ENCODE data around the gene TBXT. TPM values are rescaled to one million over a fixed set of nuclear protein-coding genes. Genes with fewer than 3 reads are reported as not detected.
"Not testable (repeated sequence)": the region's sequence is repeated elsewhere in the genome, so short reads cannot be mapped to it uniquely, and the experiment has no call there.

TBXT gene
- total and polyA plus RNA-seq, 9 donors: not detected

DNA sequence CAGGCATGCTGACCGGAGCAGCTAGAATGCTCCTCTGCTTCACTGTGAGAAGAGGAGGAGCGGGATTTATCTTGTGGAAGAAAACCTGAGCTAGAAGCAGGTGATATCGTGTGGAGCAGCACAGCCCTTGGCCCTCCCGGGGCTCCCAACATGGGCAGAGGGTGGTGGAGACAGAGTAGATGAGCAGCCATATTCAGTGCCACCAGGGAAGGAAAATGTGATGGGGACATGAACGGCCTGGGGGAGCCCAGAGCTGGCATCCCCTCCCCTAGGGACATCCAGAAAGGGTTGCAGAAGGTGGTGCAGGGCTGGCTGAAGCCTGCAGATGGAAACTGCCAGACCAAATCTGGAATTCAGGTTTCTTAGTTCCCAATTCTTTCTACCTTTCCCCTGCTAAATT is 24.9 kb upstream of the TBXT start:
- Histone ChIP-seq H3K9me3 (no peaks in the 10 kb centered on the region), H3K27ac (no peak overlapping the region), H3K36me3 (no peaks in the 10 kb centered on the region), H3K4me1 (ENCODE audit: insufficient read depth) (no peaks in the 10 kb centered on the region), H3K4me3 (no peak overlapping the region), H3K27me3 (no peaks in the 10 kb centered on the region)
- no peak for TF ChIP-seq EP300 (IDR thresholded peaks at IDR 0.05)
- no peak for TF ChIP-seq POLR2A (IDR thresholded peaks at IDR 0.05)
- TF ChIP-seq, protein P1, sequence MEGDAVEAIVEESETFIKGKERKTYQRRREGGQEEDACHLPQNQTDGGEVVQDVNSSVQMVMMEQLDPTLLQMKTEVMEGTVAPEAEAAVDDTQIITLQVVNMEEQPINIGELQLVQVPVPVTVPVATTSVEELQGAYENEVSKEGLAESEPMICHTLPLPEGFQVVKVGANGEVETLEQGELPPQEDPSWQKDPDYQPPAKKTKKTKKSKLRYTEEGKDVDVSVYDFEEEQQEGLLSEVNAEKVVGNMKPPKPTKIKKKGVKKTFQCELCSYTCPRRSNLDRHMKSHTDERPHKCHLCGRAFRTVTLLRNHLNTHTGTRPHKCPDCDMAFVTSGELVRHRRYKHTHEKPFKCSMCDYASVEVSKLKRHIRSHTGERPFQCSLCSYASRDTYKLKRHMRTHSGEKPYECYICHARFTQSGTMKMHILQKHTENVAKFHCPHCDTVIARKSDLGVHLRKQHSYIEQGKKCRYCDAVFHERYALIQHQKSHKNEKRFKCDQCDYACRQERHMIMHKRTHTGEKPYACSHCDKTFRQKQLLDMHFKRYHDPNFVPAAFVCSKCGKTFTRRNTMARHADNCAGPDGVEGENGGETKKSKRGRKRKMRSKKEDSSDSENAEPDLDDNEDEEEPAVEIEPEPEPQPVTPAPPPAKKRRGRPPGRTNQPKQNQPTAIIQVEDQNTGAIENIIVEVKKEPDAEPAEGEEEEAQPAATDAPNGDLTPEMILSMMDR (IDR thresholded peaks at IDR 0.05): no peak
- WGBS, 3 donors: 77 to 93% (median 87%) methylated on average over 5 of the region's 5 CpGs
- no peak for DNase-seq
- intact Hi-C loops (cut with DNase I): no loop called here

DNA sequence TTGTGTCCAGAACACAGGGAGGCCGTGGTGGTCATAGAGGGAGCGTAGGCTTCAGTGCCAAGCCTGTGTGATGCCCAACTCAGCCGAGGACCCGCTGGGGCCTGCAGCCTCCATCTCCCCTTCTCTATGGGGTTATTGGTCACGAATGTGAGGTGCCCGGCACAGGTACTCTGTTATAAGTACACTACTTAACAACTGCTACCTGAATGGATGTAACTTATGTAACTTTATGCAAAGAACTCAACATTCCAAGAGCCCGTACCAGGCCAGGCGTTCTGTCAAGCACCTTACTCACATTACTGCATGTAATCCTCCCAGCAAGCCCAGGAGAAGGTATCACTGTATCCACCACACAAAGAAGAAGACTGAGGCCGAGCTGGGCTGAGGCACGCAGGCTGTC is 24.5 kb upstream of the TBXT start:
- Histone ChIP-seq H3K4me1 (ENCODE audit: insufficient read depth) (no peaks in the 10 kb centered on the region), H3K4me3 (no peak overlapping the region), H3K9me3 (no peaks in the 10 kb centered on the region), H3K27ac (no peak overlapping the region), H3K27me3 (no peaks in the 10 kb centered on the region), H3K36me3 (no peaks in the 10 kb centered on the region)
- WGBS, 3 donors: 93 to 95% (median 94%) methylated on average over 10 of the region's 10 CpGs
- DNase-seq: no peak
- intact Hi-C loops (cut with DNase I): no loop called here
- TF ChIP-seq POLR2A (IDR thresholded peaks at IDR 0.05) (no peak), EP300 (IDR thresholded peaks at IDR 0.05) (no peak)
- TF ChIP-seq, protein P1 (IDR thresholded peaks at IDR 0.05): no peak

- no peak overlapping the region for H3K27ac ChIP-seq
- WGBS, 3 donors: 79 to 83% (median 79%) methylated on average over 6 of the region's 6 CpGs
- H3K4me3 ChIP-seq: no peak overlapping the region
- H3K4me1 ChIP-seq (ENCODE audit: insufficient read depth): no peaks in the 10 kb centered on the region
- intact Hi-C loops (cut with DNase I): no loop called here
- no peak for TF ChIP-seq POLR2A (IDR thresholded peaks at IDR 0.05)
- no peaks in the 10 kb centered on the region for H3K36me3 ChIP-seq
- no peaks in the 10 kb centered on the region for H3K9me3 ChIP-seq
- no peaks in the 10 kb centered on the region for H3K27me3 ChIP-seq
- DNase-seq: no peak
These were observed 12.1 kb upstream of the TBXT start for GRCh38 chr6:166179704-166180103.

DNA sequence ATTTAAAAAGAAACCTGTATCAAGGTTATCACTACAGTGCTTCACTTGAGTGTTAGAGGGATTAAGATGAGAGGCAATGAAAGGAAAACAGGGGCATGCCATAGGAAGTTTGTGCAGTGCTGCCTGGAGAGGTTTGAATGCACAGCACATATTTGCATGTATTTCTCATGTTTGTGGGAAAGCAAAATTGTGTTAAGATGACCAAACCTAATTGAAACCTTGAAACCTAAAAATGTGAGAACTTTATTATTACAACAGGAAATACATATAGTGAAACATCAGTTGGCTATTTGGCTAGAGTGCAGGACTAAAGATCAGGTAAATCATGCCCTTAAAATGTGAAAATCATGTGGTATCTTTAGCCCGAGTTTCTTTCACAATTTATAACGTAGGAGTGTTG is 8.5 kb upstream of the TBXT start:
- TF ChIP-seq, protein P1 (IDR thresholded peaks at IDR 0.05): no peak
- no peak for TF ChIP-seq POLR2A (IDR thresholded peaks at IDR 0.05)
- TF ChIP-seq EP300 (IDR thresholded peaks at IDR 0.05): no peak
- no peak overlapping the region for H3K27ac ChIP-seq
- H3K9me3 ChIP-seq: no peaks in the 10 kb centered on the region
- no peaks in the 10 kb centered on the region for H3K27me3 ChIP-seq
- no peaks in the 10 kb centered on the region for H3K36me3 ChIP-seq
- DNase-seq: no peak
- no peak overlapping the region for H3K4me3 ChIP-seq
- 49 to 59% (median 52%) methylated on average over 2 of the region's 2 CpGs for WGBS, 3 donors
- intact Hi-C loops (cut with DNase I): no loop called here
- H3K4me1 ChIP-seq (ENCODE audit: insufficient read depth): no peaks in the 10 kb centered on the region

DNA sequence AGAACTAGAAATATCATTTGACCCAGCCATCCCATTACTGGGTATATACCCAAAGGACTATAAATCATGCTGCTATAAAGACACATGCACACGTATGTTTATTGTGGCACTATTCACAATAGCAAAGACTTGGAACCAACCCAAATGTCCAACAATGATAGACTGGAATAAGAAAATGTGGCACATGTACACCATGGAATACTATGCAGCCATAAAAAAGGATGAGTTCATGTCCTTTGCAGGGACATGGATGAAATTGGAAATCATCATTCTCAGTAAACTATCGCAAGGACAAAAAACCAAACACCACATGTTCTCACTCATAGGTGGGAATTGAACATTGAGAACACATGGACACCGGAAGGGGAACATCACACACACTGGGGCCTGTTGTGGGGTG is 7.4 kb upstream of the TBXT start:
- 90 to 98% (median 94%) methylated on average over 2 to 3 of the region's 3 CpGs for WGBS, 3 donors
- H3K9me3 ChIP-seq: not testable (repeated sequence)

DNA sequence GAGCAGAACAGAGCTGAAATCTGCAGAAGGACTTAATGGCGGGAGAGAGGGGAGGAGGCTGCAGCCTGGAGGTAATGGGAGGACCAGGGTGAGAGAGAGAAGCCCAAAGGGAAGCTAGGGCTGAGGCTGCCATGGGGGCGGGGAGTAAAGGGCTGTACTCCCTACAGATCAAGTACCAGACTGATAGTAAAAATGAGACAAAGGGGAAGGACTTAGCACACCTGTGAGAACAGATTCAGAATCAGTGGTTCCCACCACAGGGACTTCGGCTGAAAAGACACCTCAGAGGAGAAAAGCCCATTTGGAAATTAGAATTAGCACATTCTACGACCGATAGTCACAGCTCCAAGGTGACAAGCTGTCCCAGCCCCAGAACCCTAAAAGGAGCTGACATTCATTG is 6.4 kb upstream of the TBXT start:
- no peaks in the 10 kb centered on the region for H3K27me3 ChIP-seq
- H3K9me3 ChIP-seq: no peaks in the 10 kb centered on the region
- H3K27ac ChIP-seq: no peak overlapping the region
- no peaks in the 10 kb centered on the region for H3K36me3 ChIP-seq
- intact Hi-C loops (cut with DNase I): no loop called here
- TF ChIP-seq POLR2A (IDR thresholded peaks at IDR 0.05) (no peak), EP300 (IDR thresholded peaks at IDR 0.05) (no peak)
- TF ChIP-seq, protein P1 (IDR thresholded peaks at IDR 0.05): no peak
- WGBS, 3 donors: 8 to 14% (median 12%) methylated on average over 5 of the region's 5 CpGs
- no peak overlapping the region for H3K4me3 ChIP-seq
- no peak for DNase-seq
- H3K4me1 ChIP-seq (ENCODE audit: insufficient read depth): no peaks in the 10 kb centered on the region

More for the DNA sequence above, 7.4 kb upstream of the TBXT start:
- H3K36me3 ChIP-seq; H3K4me1 ChIP-seq (ENCODE audit: insufficient read depth); H3K27ac ChIP-seq; DNase-seq; H3K27me3 ChIP-seq; H3K4me3 ChIP-seq; intact Hi-C loops (cut with DNase I): not testable (repeated sequence)
